Keratinocyte (primary cell): Measurements from ENCODE around the gene HDHD5. TPM values are rescaled to one million over a fixed set of nuclear protein-coding genes. Genes with fewer than 3 reads are reported as not detected.

Experiments
- DNase-seq: peaks from one replicate; pipeline ENCODE4 v3.0.0-alpha.2; 2011; ENCODE audit warnings: low read depth, missing footprints, low spot score
- FAIRE-seq: peaks from 2 replicates; lab custom pipeline; 2011; peaks lifted over from hg19 to GRCh38; lab: Jason Lieb, UNC
- H2AFZ ChIP-seq: 2 replicates; pipeline ENCODE4 v1.6.0; 2012; ENCODE audit warnings: low read length, control low read depth, inconsistent platforms; ENCODE audit not compliant: control insufficient read depth
- H3K27ac ChIP-seq: 2 replicates; pipeline ENCODE4 v1.5.1; 2011; ENCODE audit warnings: low read length; ENCODE audit not compliant: control insufficient read depth, insufficient read depth
- H3K27me3 ChIP-seq: 3 replicates; pipeline ENCODE4 v1.6.0; 2011; ENCODE audit warnings: low read length; ENCODE audit not compliant: control insufficient read depth, insufficient read depth; ENCODE audit errors: extremely low read depth
- H3K36me3 ChIP-seq, 2 experiments: 2 replicates in 1 of 2; 3 replicates in 1 of 2; pipeline ENCODE4 v1.5.1; 2011; ENCODE audit warnings: low read length in 2 of 2, mild to moderate bottlenecking in 1 of 2; ENCODE audit not compliant: control insufficient read depth in 2 of 2, insufficient read depth in 2 of 2; ENCODE audit errors: extremely low read depth in 1 of 2
- H3K4me1 ChIP-seq: 3 replicates; pipeline ENCODE4 v1.5.1; 2011; ENCODE audit warnings: low read length; ENCODE audit not compliant: control insufficient read depth, insufficient read depth; ENCODE audit errors: extremely low read depth
- H3K4me2 ChIP-seq: 3 replicates; pipeline ENCODE4 v1.6.0; 2011; ENCODE audit warnings: low read depth, low read length; ENCODE audit not compliant: control insufficient read depth, insufficient read depth; ENCODE audit errors: extremely low read depth
- H3K4me3 ChIP-seq, 3 experiments: fragments of 200-600 bp in 1 of 3; sonication (generic) in 1 of 3; 2 replicates in 2 of 3; 3 replicates in 1 of 3; pipeline ENCODE4 v1.5.1; 2011 to 2016; ENCODE audit warnings: low read length in 3 of 3, mild to moderate bottlenecking in 3 of 3, control low read depth in 2 of 3, inconsistent platforms in 1 of 3, low read depth in 1 of 3, mixed read lengths in 1 of 3, mixed run types in 1 of 3, moderate library complexity in 1 of 3; ENCODE audit not compliant: control insufficient read depth in 2 of 3, insufficient read depth in 2 of 3; ENCODE audit errors: extremely low read depth in 1 of 3
- H3K79me2 ChIP-seq: 2 replicates; pipeline ENCODE4 v1.6.0; 2012; ENCODE audit warnings: low read length; ENCODE audit not compliant: control insufficient read depth, insufficient read depth
- H3K9ac ChIP-seq: 3 replicates; pipeline ENCODE4 v1.6.0; 2011; ENCODE audit warnings: low read length; ENCODE audit not compliant: control insufficient read depth, insufficient read depth; ENCODE audit errors: extremely low read depth
- H3K9me1 ChIP-seq: 3 replicates; pipeline ENCODE4 v1.6.0; 2011; ENCODE audit warnings: low read length; ENCODE audit not compliant: control insufficient read depth, insufficient read depth; ENCODE audit errors: extremely low read depth
- H3K9me3 ChIP-seq: 2 replicates; pipeline ENCODE4 v1.5.1; 2012; ENCODE audit warnings: low read depth, low read length; ENCODE audit not compliant: control insufficient read depth
- H4K20me1 ChIP-seq: 3 replicates; pipeline ENCODE4 v1.6.0; 2011; ENCODE audit warnings: low read length; ENCODE audit not compliant: control insufficient read depth, insufficient read depth; ENCODE audit errors: extremely low read depth
- EZH2 ChIP-seq: IDR thresholded peaks from one replicate; pipeline ENCODE4 v1.6.1; 2012; ENCODE audit warnings: inconsistent platforms, mild to moderate bottlenecking, low read length, moderate library complexity
- dilution Hi-C: fragments of 300-500 bp; cut with MboI; formaldehyde crosslinking; loops from one replicate; pipeline ENCODE4 v1.7.0; 2020; ENCODE audit warnings: low sequenced_read_pairs; ENCODE audit not compliant: extremely low pct_ligation_motif_present
- polyA plus RNA-seq, 5 experiments: library from polyadenylated mRNA; depleted of rRNA in 3 of 5; stranded (reverse) in 3 of 5; stranded (forward) in 1 of 5; unstranded in 1 of 5; fragments of >200 nt; gene quantifications; 1 replicate in 1 of 5; 2 replicates in 3 of 5; 3 replicates in 1 of 5; pipeline versions ENCODE4 v1.2.1 to v1.2.3, GENCODE V29; 2011 to 2012; ENCODE audit warnings: missing spikeins in 2 of 5, low read depth in 1 of 5, low replicate concordance in 1 of 5
- TF ChIP-seq, protein P1 (sequence below), 3 experiments: IDR thresholded peaks in 1 of 3; conservative IDR thresholded peaks in 1 of 3; optimal IDR thresholded peaks in 1 of 3; 2 replicates in 2 of 3; 3 replicates in 1 of 3; pipeline versions ENCODE3 to v1.5.1; 2011; ENCODE audit warnings: low read length in 3 of 3, mild to moderate bottlenecking in 3 of 3, moderate library complexity in 2 of 3, control low read depth in 1 of 3, inconsistent platforms in 1 of 3; ENCODE audit not compliant: insufficient read depth in 2 of 3; ENCODE audit errors: extremely low read depth in 1 of 3

HDHD5 gene
- polyA plus RNA-seq, 1 donor (not counting 4 experiments of a cell fraction or from before 2014, with no cell fraction given) = 22.6 TPM

DNA sequence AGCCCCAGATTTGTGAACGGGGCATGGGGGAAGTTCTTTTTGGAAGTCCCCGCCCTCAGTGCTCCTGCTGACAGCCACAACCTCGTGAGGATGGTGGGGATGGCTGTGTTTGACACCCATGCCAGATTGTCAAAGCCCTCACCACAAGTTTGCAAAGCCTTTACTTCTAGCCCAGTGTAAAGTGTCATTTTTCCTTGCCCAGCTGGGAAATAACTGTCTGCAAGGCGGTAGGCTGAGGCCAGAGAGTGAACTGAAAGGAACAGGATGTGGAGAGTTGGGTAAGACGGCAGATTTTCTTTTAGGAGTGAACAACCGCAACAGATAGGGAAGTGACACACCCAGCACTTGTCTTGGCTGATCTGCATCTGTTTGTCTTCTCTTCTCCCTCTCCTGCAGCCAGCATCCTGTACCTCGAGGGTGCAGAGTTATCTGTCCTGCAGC is 60.7 kb downstream of the HDHD5 start:
- Histone ChIP-seq H3K4me1 (no peaks in the 10 kb centered on the region), H3K4me3 (no peak overlapping the region), H3K79me2 (peaks cover 9% of the 10 kb centered on the region), H3K9ac (no peak overlapping the region), H3K27me3 (no peaks in the 10 kb centered on the region), H3K9me3 (no peaks in the 10 kb centered on the region), H3K36me3 (peaks cover 21 to 43% of the 10 kb centered on the region in 2 experiments), H3K4me2 (no peak overlapping the region), H2AFZ (no peak overlapping the region), H3K27ac (no peak overlapping the region), H3K9me1 (no peaks in the 10 kb centered on the region), H4K20me1 (peaks cover 3% of the 10 kb centered on the region)
- TF ChIP-seq, protein P1, sequence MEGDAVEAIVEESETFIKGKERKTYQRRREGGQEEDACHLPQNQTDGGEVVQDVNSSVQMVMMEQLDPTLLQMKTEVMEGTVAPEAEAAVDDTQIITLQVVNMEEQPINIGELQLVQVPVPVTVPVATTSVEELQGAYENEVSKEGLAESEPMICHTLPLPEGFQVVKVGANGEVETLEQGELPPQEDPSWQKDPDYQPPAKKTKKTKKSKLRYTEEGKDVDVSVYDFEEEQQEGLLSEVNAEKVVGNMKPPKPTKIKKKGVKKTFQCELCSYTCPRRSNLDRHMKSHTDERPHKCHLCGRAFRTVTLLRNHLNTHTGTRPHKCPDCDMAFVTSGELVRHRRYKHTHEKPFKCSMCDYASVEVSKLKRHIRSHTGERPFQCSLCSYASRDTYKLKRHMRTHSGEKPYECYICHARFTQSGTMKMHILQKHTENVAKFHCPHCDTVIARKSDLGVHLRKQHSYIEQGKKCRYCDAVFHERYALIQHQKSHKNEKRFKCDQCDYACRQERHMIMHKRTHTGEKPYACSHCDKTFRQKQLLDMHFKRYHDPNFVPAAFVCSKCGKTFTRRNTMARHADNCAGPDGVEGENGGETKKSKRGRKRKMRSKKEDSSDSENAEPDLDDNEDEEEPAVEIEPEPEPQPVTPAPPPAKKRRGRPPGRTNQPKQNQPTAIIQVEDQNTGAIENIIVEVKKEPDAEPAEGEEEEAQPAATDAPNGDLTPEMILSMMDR (optimal IDR thresholded peaks at IDR 0.05 in 1 of 3, IDR thresholded peaks at IDR 0.05 in 1 of 3, conservative IDR thresholded peaks at IDR 0.05 in 1 of 3; ENCODE audit: extremely low read depth in 1 of 3, insufficient read depth in 2 of 3, low read length in 3 of 3) = no peak
- no peak for TF ChIP-seq EZH2
- DNase-seq (no peak), FAIRE-seq (no peak)
- dilution Hi-C loops = no loop called here

DNA sequence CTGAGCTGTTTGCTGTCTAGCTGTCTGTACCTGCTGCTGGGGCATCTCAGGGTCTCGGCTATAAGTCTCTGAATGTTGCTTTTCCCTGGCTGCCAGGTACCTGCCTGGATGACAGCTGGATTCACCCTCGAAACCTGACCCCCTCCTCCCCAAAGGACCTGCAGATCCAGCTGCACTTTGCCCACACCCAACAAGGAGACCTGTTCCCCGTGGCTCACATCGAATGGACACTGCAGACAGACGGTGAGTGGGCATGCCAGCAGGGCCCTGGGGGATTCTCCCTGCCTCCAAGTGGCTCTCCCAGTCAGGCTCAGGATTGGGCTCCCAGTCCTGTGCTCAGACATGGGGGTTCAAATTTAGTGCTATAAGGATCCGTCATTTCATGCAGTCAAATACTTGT is 61.4 kb downstream of the HDHD5 start:
- no peak overlapping the region for H3K27ac ChIP-seq
- H3K27me3 ChIP-seq = no peaks in the 10 kb centered on the region
- no peaks in the 10 kb centered on the region for H3K9me1 ChIP-seq
- no peak overlapping the region for H3K9ac ChIP-seq
- no peak overlapping the region for H2AFZ ChIP-seq
- dilution Hi-C loops = no loop called here
- DNase-seq = no peak
- peaks cover 21 to 39% of the 10 kb centered on the region in 2 experiments for H3K36me3 ChIP-seq
- H3K79me2 ChIP-seq = peaks cover 12% of the 10 kb centered on the region
- H3K4me1 ChIP-seq = no peaks in the 10 kb centered on the region
- no peak overlapping the region for H3K4me2 ChIP-seq
- no peak for FAIRE-seq
- TF ChIP-seq EZH2 = no peak
- TF ChIP-seq, protein P1 (optimal IDR thresholded peaks at IDR 0.05 in 1 of 3, IDR thresholded peaks at IDR 0.05 in 1 of 3, conservative IDR thresholded peaks at IDR 0.05 in 1 of 3; ENCODE audit: extremely low read depth in 1 of 3, insufficient read depth in 2 of 3, low read length in 3 of 3) = no peak
- H3K4me3 ChIP-seq = no peak overlapping the region
- H4K20me1 ChIP-seq = peaks cover 3% of the 10 kb centered on the region
- H3K9me3 ChIP-seq = no peaks in the 10 kb centered on the region
